WTC11 (cell line): Measurements from ENCODE around the gene IQSEC1. TPM values are rescaled to one million over a fixed set of nuclear protein-coding genes. Genes with fewer than 3 reads are reported as not detected.

ENCODE experiments used
- ATAC-seq: fragments of 200-7000 bp; cut with Tn5 transposase; 2 replicates; pipeline ENCODE4 v1.10.0; 2021; ENCODE audit warnings: mild to moderate bottlenecking, moderate library complexity
- CTCF ChIA-PET: fragments of 300-600 bp; sonication (Branson Sonifier 250); formaldehyde crosslinking; loops from one replicate; lab custom pipeline; 2021; ENCODE audit warnings: antibody characterized with exemption; lab: Charles Lee
- POLR2A ChIA-PET: fragments of 350-600 bp; sonication (Branson Sonifier 250); formaldehyde crosslinking; loops from one replicate; lab custom pipeline; 2021; ENCODE audit warnings: antibody characterized with exemption; lab: Charles Lee
- DNase-seq: peaks from one replicate; pipeline ENCODE4 v3.0.0; 2021; ENCODE audit warnings: low spot score
- H3K27ac Mint-ChIP-seq: 2 replicates; pipeline ENCODE4 v1.8.0; 2021; ENCODE audit warnings: mixed read lengths
- H3K27me3 Mint-ChIP-seq: 2 replicates; pipeline ENCODE4 v1.8.0; 2021; ENCODE audit warnings: low read depth, mild to moderate bottlenecking, moderate library complexity, mixed read lengths
- H3K36me3 Mint-ChIP-seq: 2 replicates; pipeline ENCODE4 v1.8.0; 2021; ENCODE audit warnings: mixed read lengths
- H3K4me1 Mint-ChIP-seq: 2 replicates; pipeline ENCODE4 v1.8.0; 2022; ENCODE audit warnings: mixed read lengths
- H3K4me3 Mint-ChIP-seq: 2 replicates; pipeline ENCODE4 v1.8.0; 2021; ENCODE audit warnings: mild to moderate bottlenecking, moderate library complexity, mixed read lengths
- H3K9me3 Mint-ChIP-seq: 2 replicates; pipeline ENCODE4 v1.8.0; 2021; ENCODE audit warnings: mixed read lengths
- E2F1 ChIP-seq: sonication (generic); formaldehyde crosslinking; IDR thresholded peaks from 2 replicates; pipeline ENCODE4 v1.8.0; 2022; ENCODE audit warnings: mild to moderate bottlenecking, missing genetic modification reagents
- ELF4 ChIP-seq: sonication (generic); formaldehyde crosslinking; IDR thresholded peaks from 2 replicates; pipeline ENCODE4 v1.8.1; 2022; ENCODE audit warnings: low read depth, mild to moderate bottlenecking, moderate library complexity, missing genetic modification reagents
- ETV6 ChIP-seq: sonication (generic); formaldehyde crosslinking; IDR thresholded peaks from 2 replicates; pipeline ENCODE4 v1.8.1; 2022; ENCODE audit warnings: mild to moderate bottlenecking, missing genetic modification reagents
- FOXK1 ChIP-seq: sonication (generic); formaldehyde crosslinking; IDR thresholded peaks from 2 replicates; pipeline ENCODE4 v1.8.0; 2022; ENCODE audit warnings: mild to moderate bottlenecking, moderate library complexity, missing genetic modification reagents
- KAT7 ChIP-seq: sonication (generic); formaldehyde crosslinking; IDR thresholded peaks from 2 replicates; pipeline ENCODE4 v1.8.1; 2023; ENCODE audit warnings: missing genetic modification reagents, mild to moderate bottlenecking, borderline replicate concordance
- MXD4 ChIP-seq: fragments of 250-450 bp; sonication (Bioruptor Pico); IDR thresholded peaks from 2 replicates; pipeline ENCODE4 v1.8.0; 2021; ENCODE audit warnings: mild to moderate bottlenecking, moderate library complexity, borderline replicate concordance
- NFATC4 ChIP-seq: fragments of 250-450 bp; sonication (Bioruptor Pico); IDR thresholded peaks from 2 replicates; pipeline ENCODE4 v1.9.0; 2021; ENCODE audit warnings: mild to moderate bottlenecking
- NR1H2 ChIP-seq: sonication (generic); formaldehyde crosslinking; IDR thresholded peaks from 2 replicates; pipeline ENCODE4 v1.9.0; 2021; ENCODE audit warnings: mild to moderate bottlenecking, moderate library complexity, missing genetic modification reagents
- PRRX2 ChIP-seq: fragments of 250-450 bp; sonication (Bioruptor Pico); IDR thresholded peaks from 2 replicates; pipeline ENCODE4 v1.8.0; 2021; ENCODE audit warnings: mild to moderate bottlenecking
- SMAD3 ChIP-seq: sonication (generic); formaldehyde crosslinking; IDR thresholded peaks from 2 replicates; pipeline ENCODE4 v1.8.0; 2022; ENCODE audit warnings: missing genetic modification reagents, mild to moderate bottlenecking, borderline replicate concordance
- SMAD4 ChIP-seq: sonication (generic); formaldehyde crosslinking; IDR thresholded peaks from 2 replicates; pipeline ENCODE4 v1.8.0; 2022; ENCODE audit warnings: mild to moderate bottlenecking, missing genetic modification reagents
- TEAD4 ChIP-seq: sonication (generic); formaldehyde crosslinking; IDR thresholded peaks from 2 replicates; pipeline ENCODE4 v1.8.0; 2022; ENCODE audit warnings: mild to moderate bottlenecking, missing genetic modification reagents
- TP53 ChIP-seq: sonication (generic); formaldehyde crosslinking; IDR thresholded peaks from 2 replicates; pipeline ENCODE4 v1.8.1; 2023; ENCODE audit warnings: mild to moderate bottlenecking, missing genetic modification reagents
- ZBTB21 ChIP-seq: sonication (generic); formaldehyde crosslinking; IDR thresholded peaks from 2 replicates; pipeline ENCODE4 v1.8.1; 2023; ENCODE audit warnings: mild to moderate bottlenecking, missing genetic modification reagents, borderline replicate concordance
- ZNF396 ChIP-seq: fragments of 250-450 bp; sonication (Bioruptor Pico); IDR thresholded peaks from 2 replicates; pipeline ENCODE4 v1.8.0; 2021; ENCODE audit warnings: mild to moderate bottlenecking, moderate library complexity, borderline replicate concordance
- total RNA-seq: library from RNA; stranded (reverse); gene quantifications from 3 replicates; pipeline ENCODE4 v1.2.3, GENCODE V29; 2021
- TF ChIP-seq, protein P1 (sequence below): sonication (generic); formaldehyde crosslinking; IDR thresholded peaks from 2 replicates; pipeline ENCODE4 v1.8.1; 2022; ENCODE audit warnings: low read depth, mild to moderate bottlenecking, moderate library complexity, missing genetic modification reagents, borderline replicate concordance
- TF ChIP-seq, protein P2 (sequence below): fragments of 250-450 bp; sonication (Bioruptor Pico); IDR thresholded peaks from 2 replicates; pipeline ENCODE4 v1.9.0; 2021; ENCODE audit warnings: moderate library complexity, mild to moderate bottlenecking, inconsistent platforms, borderline replicate concordance
- TF ChIP-seq, protein P3 (sequence below): fragments of 200-600 bp; IDR thresholded peaks from 2 replicates; pipeline ENCODE4 v1.8.0; 2022; ENCODE audit warnings: antibody characterized with exemption
- TF ChIP-seq, protein P4 (sequence below): sonication (generic); formaldehyde crosslinking; IDR thresholded peaks from 2 replicates; pipeline ENCODE4 v1.8.1; 2022; ENCODE audit warnings: mild to moderate bottlenecking, moderate library complexity, missing genetic modification reagents
- TF ChIP-seq, protein P5 (sequence below): sonication (generic); formaldehyde crosslinking; conservative IDR thresholded peaks from 2 replicates; pipeline ENCODE4 v1.8.1; 2023; ENCODE audit warnings: mild to moderate bottlenecking, low read depth, missing genetic modification reagents, moderate library complexity
- TF ChIP-seq, protein P6 (sequence below): sonication (generic); formaldehyde crosslinking; IDR thresholded peaks from 2 replicates; pipeline ENCODE4 v1.8.0; 2023; ENCODE audit warnings: missing genetic modification reagents, mild to moderate bottlenecking, borderline replicate concordance

Gene IQSEC1
- total RNA-seq, 1 experiment from 2014 or later = 35.0 TPM

- Mint-ChIP-seq H3K4me1 (peaks cover 12% of the 10 kb centered on the region), H3K27me3 (no peaks in the 10 kb centered on the region), H3K9me3 (no peaks in the 10 kb centered on the region), H3K27ac (no peak overlapping the region), H3K4me3 (no peak overlapping the region), H3K36me3 (no peaks in the 10 kb centered on the region)
- DNase-seq (no peak), ATAC-seq (no peak)
- TF ChIP-seq PRRX2 (CRISPR knock-in tag) = no peak
- no peak for TF ChIP-seq NFATC4
- TF ChIP-seq, protein P1, sequence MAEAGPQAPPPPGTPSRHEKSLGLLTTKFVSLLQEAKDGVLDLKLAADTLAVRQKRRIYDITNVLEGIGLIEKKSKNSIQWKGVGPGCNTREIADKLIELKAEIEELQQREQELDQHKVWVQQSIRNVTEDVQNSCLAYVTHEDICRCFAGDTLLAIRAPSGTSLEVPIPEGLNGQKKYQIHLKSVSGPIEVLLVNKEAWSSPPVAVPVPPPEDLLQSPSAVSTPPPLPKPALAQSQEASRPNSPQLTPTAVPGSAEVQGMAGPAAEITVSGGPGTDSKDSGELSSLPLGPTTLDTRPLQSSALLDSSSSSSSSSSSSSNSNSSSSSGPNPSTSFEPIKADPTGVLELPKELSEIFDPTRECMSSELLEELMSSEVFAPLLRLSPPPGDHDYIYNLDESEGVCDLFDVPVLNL (CRISPR knock-in tag) = no peak
- no peak for TF ChIP-seq NR1H2 (CRISPR knock-in tag)
- TF ChIP-seq SMAD3 (CRISPR knock-in tag) = no peak
- no peak for TF ChIP-seq KAT7 (CRISPR knock-in tag)
- TF ChIP-seq FOXK1 (CRISPR knock-in tag) = no peak
- TF ChIP-seq, protein P2, sequence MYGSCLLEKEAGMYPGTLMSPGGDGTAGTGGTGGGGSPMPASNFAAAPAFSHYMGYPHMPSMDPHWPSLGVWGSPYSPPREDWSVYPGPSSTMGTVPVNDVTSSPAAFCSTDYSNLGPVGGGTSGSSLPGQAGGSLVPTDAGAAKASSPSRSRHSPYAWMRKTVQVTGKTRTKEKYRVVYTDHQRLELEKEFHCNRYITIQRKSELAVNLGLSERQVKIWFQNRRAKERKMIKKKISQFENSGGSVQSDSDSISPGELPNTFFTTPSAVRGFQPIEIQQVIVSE (CRISPR knock-in tag) = no peak
- no peak for TF ChIP-seq ELF4 (CRISPR knock-in tag)
- TF ChIP-seq ZNF396 (CRISPR knock-in tag) = no peak
- TF ChIP-seq ETV6 (CRISPR knock-in tag) = no peak
- TF ChIP-seq, protein P3, sequence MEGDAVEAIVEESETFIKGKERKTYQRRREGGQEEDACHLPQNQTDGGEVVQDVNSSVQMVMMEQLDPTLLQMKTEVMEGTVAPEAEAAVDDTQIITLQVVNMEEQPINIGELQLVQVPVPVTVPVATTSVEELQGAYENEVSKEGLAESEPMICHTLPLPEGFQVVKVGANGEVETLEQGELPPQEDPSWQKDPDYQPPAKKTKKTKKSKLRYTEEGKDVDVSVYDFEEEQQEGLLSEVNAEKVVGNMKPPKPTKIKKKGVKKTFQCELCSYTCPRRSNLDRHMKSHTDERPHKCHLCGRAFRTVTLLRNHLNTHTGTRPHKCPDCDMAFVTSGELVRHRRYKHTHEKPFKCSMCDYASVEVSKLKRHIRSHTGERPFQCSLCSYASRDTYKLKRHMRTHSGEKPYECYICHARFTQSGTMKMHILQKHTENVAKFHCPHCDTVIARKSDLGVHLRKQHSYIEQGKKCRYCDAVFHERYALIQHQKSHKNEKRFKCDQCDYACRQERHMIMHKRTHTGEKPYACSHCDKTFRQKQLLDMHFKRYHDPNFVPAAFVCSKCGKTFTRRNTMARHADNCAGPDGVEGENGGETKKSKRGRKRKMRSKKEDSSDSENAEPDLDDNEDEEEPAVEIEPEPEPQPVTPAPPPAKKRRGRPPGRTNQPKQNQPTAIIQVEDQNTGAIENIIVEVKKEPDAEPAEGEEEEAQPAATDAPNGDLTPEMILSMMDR = no peak
- ChIA-PET POLR2A (no interaction called here), CTCF (interaction anchor here (1.3 to 2.6 kb wide), 3 partner anchors 19 to 44 kb away, joined by 4 to 12 read pairs (median 11); no protein-coding TSS in a partner anchor)
Observed at GRCh38 chr3:12946251-12946648, 127.0 kb downstream of the IQSEC1 start.

GRCh38 chr3:12944849-12945248 is 128.4 kb downstream of the IQSEC1 start:
- DNase-seq (no peak), ATAC-seq (peak; percentile 52)
- no peak overlapping the region for H3K4me3 Mint-ChIP-seq
- H3K27ac Mint-ChIP-seq = no peak overlapping the region; the same call in 1 of the 2 replicates
- H3K36me3 Mint-ChIP-seq = no peaks in the 10 kb centered on the region
- POLR2A ChIA-PET = no interaction called here
- H3K9me3 Mint-ChIP-seq = no peaks in the 10 kb centered on the region
- no peaks in the 10 kb centered on the region for H3K27me3 Mint-ChIP-seq
- peaks cover 12% of the 10 kb centered on the region for H3K4me1 Mint-ChIP-seq
- CTCF ChIA-PET = interaction anchor here (0.9 to 1.9 kb wide), 4 partner anchors 37 to 606 kb away, joined by 3 to 11 read pairs (median 3); no protein-coding TSS in a partner anchor
- TF ChIP-seq TEAD4 (CRISPR knock-in tag) (no peak), TP53 (CRISPR knock-in tag) (no peak), SMAD4 (CRISPR knock-in tag) (no peak), E2F1 (CRISPR knock-in tag) (no peak), ZBTB21 (CRISPR knock-in tag) (no peak), MXD4 (CRISPR knock-in tag) (no peak)
- TF ChIP-seq, protein P4, sequence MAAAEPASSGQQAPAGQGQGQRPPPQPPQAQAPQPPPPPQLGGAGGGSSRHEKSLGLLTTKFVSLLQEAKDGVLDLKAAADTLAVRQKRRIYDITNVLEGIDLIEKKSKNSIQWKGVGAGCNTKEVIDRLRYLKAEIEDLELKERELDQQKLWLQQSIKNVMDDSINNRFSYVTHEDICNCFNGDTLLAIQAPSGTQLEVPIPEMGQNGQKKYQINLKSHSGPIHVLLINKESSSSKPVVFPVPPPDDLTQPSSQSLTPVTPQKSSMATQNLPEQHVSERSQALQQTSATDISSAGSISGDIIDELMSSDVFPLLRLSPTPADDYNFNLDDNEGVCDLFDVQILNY (CRISPR knock-in tag) = no peak
- TF ChIP-seq, protein P5, sequence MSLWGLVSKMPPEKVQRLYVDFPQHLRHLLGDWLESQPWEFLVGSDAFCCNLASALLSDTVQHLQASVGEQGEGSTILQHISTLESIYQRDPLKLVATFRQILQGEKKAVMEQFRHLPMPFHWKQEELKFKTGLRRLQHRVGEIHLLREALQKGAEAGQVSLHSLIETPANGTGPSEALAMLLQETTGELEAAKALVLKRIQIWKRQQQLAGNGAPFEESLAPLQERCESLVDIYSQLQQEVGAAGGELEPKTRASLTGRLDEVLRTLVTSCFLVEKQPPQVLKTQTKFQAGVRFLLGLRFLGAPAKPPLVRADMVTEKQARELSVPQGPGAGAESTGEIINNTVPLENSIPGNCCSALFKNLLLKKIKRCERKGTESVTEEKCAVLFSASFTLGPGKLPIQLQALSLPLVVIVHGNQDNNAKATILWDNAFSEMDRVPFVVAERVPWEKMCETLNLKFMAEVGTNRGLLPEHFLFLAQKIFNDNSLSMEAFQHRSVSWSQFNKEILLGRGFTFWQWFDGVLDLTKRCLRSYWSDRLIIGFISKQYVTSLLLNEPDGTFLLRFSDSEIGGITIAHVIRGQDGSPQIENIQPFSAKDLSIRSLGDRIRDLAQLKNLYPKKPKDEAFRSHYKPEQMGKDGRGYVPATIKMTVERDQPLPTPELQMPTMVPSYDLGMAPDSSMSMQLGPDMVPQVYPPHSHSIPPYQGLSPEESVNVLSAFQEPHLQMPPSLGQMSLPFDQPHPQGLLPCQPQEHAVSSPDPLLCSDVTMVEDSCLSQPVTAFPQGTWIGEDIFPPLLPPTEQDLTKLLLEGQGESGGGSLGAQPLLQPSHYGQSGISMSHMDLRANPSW (CRISPR knock-in tag) = no peak
- TF ChIP-seq, protein P6, sequence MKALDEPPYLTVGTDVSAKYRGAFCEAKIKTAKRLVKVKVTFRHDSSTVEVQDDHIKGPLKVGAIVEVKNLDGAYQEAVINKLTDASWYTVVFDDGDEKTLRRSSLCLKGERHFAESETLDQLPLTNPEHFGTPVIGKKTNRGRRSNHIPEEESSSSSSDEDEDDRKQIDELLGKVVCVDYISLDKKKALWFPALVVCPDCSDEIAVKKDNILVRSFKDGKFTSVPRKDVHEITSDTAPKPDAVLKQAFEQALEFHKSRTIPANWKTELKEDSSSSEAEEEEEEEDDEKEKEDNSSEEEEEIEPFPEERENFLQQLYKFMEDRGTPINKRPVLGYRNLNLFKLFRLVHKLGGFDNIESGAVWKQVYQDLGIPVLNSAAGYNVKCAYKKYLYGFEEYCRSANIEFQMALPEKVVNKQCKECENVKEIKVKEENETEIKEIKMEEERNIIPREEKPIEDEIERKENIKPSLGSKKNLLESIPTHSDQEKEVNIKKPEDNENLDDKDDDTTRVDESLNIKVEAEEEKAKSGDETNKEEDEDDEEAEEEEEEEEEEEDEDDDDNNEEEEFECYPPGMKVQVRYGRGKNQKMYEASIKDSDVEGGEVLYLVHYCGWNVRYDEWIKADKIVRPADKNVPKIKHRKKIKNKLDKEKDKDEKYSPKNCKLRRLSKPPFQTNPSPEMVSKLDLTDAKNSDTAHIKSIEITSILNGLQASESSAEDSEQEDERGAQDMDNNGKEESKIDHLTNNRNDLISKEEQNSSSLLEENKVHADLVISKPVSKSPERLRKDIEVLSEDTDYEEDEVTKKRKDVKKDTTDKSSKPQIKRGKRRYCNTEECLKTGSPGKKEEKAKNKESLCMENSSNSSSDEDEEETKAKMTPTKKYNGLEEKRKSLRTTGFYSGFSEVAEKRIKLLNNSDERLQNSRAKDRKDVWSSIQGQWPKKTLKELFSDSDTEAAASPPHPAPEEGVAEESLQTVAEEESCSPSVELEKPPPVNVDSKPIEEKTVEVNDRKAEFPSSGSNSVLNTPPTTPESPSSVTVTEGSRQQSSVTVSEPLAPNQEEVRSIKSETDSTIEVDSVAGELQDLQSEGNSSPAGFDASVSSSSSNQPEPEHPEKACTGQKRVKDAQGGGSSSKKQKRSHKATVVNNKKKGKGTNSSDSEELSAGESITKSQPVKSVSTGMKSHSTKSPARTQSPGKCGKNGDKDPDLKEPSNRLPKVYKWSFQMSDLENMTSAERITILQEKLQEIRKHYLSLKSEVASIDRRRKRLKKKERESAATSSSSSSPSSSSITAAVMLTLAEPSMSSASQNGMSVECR = no peak
